Suppressor macrophage treated with lipopolysaccharide for 1 hour (primary cell): ENCODE measurements around the gene PTTG1IP2.

Experiments
- DNase-seq, 3 donors: peaks; one replicate each; pipeline ENCODE4 v3.0.0-alpha.2; 2020 to 2022

Gene PTTG1IP2

GRCh38 chr7:90469554-90469953, at the start of gene PTTG1IP2:
Gene PTTG1IP2, plus strand, starts transcription at chr7:90469639. Its CDS starts 148 bp downstream, at chr7:90469787.
- DNase-seq, result no peak

GRCh38 chr7:90421651-90422050, 47.8 kb upstream of the PTTG1IP2 start:
- no peak for DNase-seq

- peak in 1 of 3 donors; percentile 11 for DNase-seq
Observed at GRCh38 chr7:90424720-90425119, 44.7 kb upstream of the PTTG1IP2 start.

- DNase-seq, result no peak
Observed at GRCh38 chr7:90425376-90425775, 44.1 kb upstream of the PTTG1IP2 start.

GRCh38 chr7:90430614-90431460, 38.6 kb upstream of the PTTG1IP2 start:
- no peak for DNase-seq

- peak in 1 of 3 donors; percentile 4 for DNase-seq
Observed at GRCh38 chr7:90432752-90433151, 36.7 kb upstream of the PTTG1IP2 start.

GRCh38 chr7:90433221-90433620, 36.2 kb upstream of the PTTG1IP2 start:
- DNase-seq, result peak in 1 of 3 donors; percentile 6

- DNase-seq, result no peak
Observed at GRCh38 chr7:90445633-90446032, 23.8 kb upstream of the PTTG1IP2 start.

GRCh38 chr7:90446137-90446899, 23.1 kb upstream of the PTTG1IP2 start:
- DNase-seq, result no peak

- DNase-seq, result no peak
Observed at GRCh38 chr7:90453259-90453891, 16.1 kb upstream of the PTTG1IP2 start.

- DNase-seq, result no peak
Observed at GRCh38 chr7:90453931-90454330, 15.5 kb upstream of the PTTG1IP2 start.

GRCh38 chr7:90455163-90456030, 14.0 kb upstream of the PTTG1IP2 start:
- DNase-seq, result peak; percentile 47 to 79 (median 76)

- no peak for DNase-seq
Observed at GRCh38 chr7:90458104-90458503, 11.3 kb upstream of the PTTG1IP2 start.

GRCh38 chr7:90459888-90460287, 9.6 kb upstream of the PTTG1IP2 start:
- no peak for DNase-seq

GRCh38 chr7:90461219-90461618, 8.2 kb upstream of the PTTG1IP2 start:
- peak; percentile 84 to 93 (median 90) for DNase-seq

- peak; percentile 60 to 90 (median 83) for DNase-seq
Observed at GRCh38 chr7:90463151-90463628, 6.2 kb upstream of the PTTG1IP2 start.

- peak; percentile 74 to 84 (median 77) for DNase-seq
Observed at GRCh38 chr7:90465816-90466215, 3.6 kb upstream of the PTTG1IP2 start.

GRCh38 chr7:90472805-90473540, 3.5 kb downstream of the PTTG1IP2 start:
- DNase-seq, result no peak

- no peak for DNase-seq
Observed at GRCh38 chr7:90473814-90474213, 4.4 kb downstream of the PTTG1IP2 start.

- no peak for DNase-seq
Observed at GRCh38 chr7:90474284-90475210, 5.1 kb downstream of the PTTG1IP2 start.
